Left lung (tissue), 10 donors: ENCODE results near the gene A4GALT. TPM values are rescaled to one million over a fixed set of nuclear protein-coding genes. Genes with fewer than 3 reads are reported as not detected.

Experiments
- ATAC-seq: fragments of 200-7000 bp; cut with Tn5 transposase; one replicate; pipeline ENCODE4 v1.9.1; 2020; ENCODE audit warnings: moderate library complexity
- DNase-seq, 4 donors: peaks; one replicate each; pipeline ENCODE4 v3.0.0-alpha.2; 2013 to 2020
- H3K27ac ChIP-seq, 2 donors: fragments of 200-600 bp; sonication (generic) in 1 of 2; one replicate each; pipeline versions ENCODE4 v1.5.0 to v1.8.0; 2020 to 2021
- H3K27me3 ChIP-seq, 2 donors: fragments of 200-600 bp; sonication (generic) in 1 of 2; one replicate each; pipeline versions ENCODE4 v1.5.0 to v1.8.0; 2020 to 2021
- H3K36me3 ChIP-seq, 2 donors: fragments of 200-600 bp; sonication (generic) in 1 of 2; one replicate each; pipeline versions ENCODE4 v1.5.0 to v1.8.0; 2020 to 2021
- H3K4me1 ChIP-seq, 2 donors: fragments of 200-600 bp; one replicate each; pipeline ENCODE4 v1.8.0; 2021
- H3K4me3 ChIP-seq, 2 donors: fragments of 200-600 bp; sonication (generic) in 1 of 2; one replicate each; pipeline versions ENCODE4 v1.5.0 to v1.8.0; 2020 to 2021; ENCODE audit warnings: mild to moderate bottlenecking in 1 of 2
- H3K9me3 ChIP-seq, 2 donors: fragments of 200-600 bp; sonication (generic) in 1 of 2; one replicate each; pipeline versions ENCODE4 v1.5.0 to v1.8.0; 2020 to 2021
- CTCF ChIP-seq, 2 donors: fragments of 200-600 bp; sonication (generic) in 1 of 2; IDR thresholded peaks; one replicate each; pipeline versions ENCODE4 v1.5.0 to v1.8.0; 2021; ENCODE audit warnings: antibody characterized with exemption in 2 of 2
- intact Hi-C, 2 donors: fragments of 100-400 bp; cut with DNase I; formaldehyde crosslinking; loops; one replicate each; pipeline versions ENCODE4 v1.11.2 to v1.14.2; 2022
- polyA plus RNA-seq, 6 donors: library from polyadenylated mRNA; unstranded; fragments of 120-200 nt; gene quantifications; one replicate each; pipeline ENCODE4 v1.2.1, GENCODE V29; 2013; ENCODE audit not compliant: insufficient read length in 6 of 6
- total RNA-seq, 2 donors: library from RNA; stranded (reverse); fragmentation: NEBNext Ultra II Directional; extraction: Animal tissue kit (Norgen Biotek cat#: 25700); gene quantifications; one replicate each; pipeline ENCODE4 v1.2.1, GENCODE V29; 2021
- donor health status: DM: no; HTN: yes; CAD: no.
- donor health status: DM: no; HTN: no; CAD: no.

The A4GALT gene
- total and polyA plus RNA-seq, 8 donors = 1.9 to 21.3 (median 2.7) TPM

- no peak for DNase-seq
Measured at GRCh38 chr22:42711281-42711731, 9.4 kb downstream of the A4GALT start.

GRCh38 chr22:42708417-42708816 lies 12.3 kb downstream of the A4GALT start:
- intact Hi-C loops = no loop called here
- Histone ChIP-seq H3K4me3 (no peak overlapping the region), H3K36me3 (no peaks in the 10 kb centered on the region), H3K4me1 (peaks cover 0 to 6% of the 10 kb centered on the region in 2 donors), H3K9me3 (peaks cover 0 to 5% of the 10 kb centered on the region in 2 donors), H3K27ac (no peak overlapping the region), H3K27me3 (no peaks in the 10 kb centered on the region)
- DNase-seq (no peak), ATAC-seq (no peak)
- TF ChIP-seq CTCF (IDR thresholded peaks at IDR 0.05) = no peak

More at GRCh38 chr22:42711281-42711731, 9.4 kb downstream of the A4GALT start:
- H3K27me3 ChIP-seq = no peaks in the 10 kb centered on the region
- TF ChIP-seq CTCF (IDR thresholded peaks at IDR 0.05) = no peak
- H3K36me3 ChIP-seq = no peaks in the 10 kb centered on the region
- no peak overlapping the region for H3K27ac ChIP-seq
- ATAC-seq = no peak
- intact Hi-C loops = no loop called here
- peaks cover 0 to 6% of the 10 kb centered on the region in 2 donors for H3K4me1 ChIP-seq
- H3K4me3 ChIP-seq = no peak overlapping the region
- peaks cover 0 to 5% of the 10 kb centered on the region in 2 donors for H3K9me3 ChIP-seq

- TF ChIP-seq CTCF (IDR thresholded peaks at IDR 0.05) = no peak
- H3K27ac ChIP-seq = no peak overlapping the region
- H3K27me3 ChIP-seq = no peaks in the 10 kb centered on the region
- H3K4me3 ChIP-seq = no peak overlapping the region
- no peaks in the 10 kb centered on the region for H3K36me3 ChIP-seq
- peaks cover 0 to 6% of the 10 kb centered on the region in 2 donors for H3K4me1 ChIP-seq
- DNase-seq (no peak), ATAC-seq (no peak)
- intact Hi-C loops = no loop called here
- peaks cover 0 to 5% of the 10 kb centered on the region in 2 donors for H3K9me3 ChIP-seq
Measured at GRCh38 chr22:42707496-42707895, 13.2 kb downstream of the A4GALT start.

GRCh38 chr22:42704896-42705295 lies 15.8 kb downstream of the A4GALT start:
- intact Hi-C loops = no loop called here
- no peaks in the 10 kb centered on the region for H3K36me3 ChIP-seq
- no peaks in the 10 kb centered on the region for H3K27me3 ChIP-seq
- ATAC-seq (no peak), DNase-seq (no peak)
- TF ChIP-seq CTCF (IDR thresholded peaks at IDR 0.05) = no peak
- no peak overlapping the region for H3K4me3 ChIP-seq
- H3K4me1 ChIP-seq = no peaks in the 10 kb centered on the region
- no peak overlapping the region for H3K27ac ChIP-seq
- H3K9me3 ChIP-seq = peaks cover 0 to 5% of the 10 kb centered on the region in 2 donors

- Histone ChIP-seq H3K9me3 (no peaks in the 10 kb centered on the region), H3K4me1 (peaks cover 2 to 8% of the 10 kb centered on the region in 2 donors), H3K4me3 (no peak overlapping the region), H3K36me3 (no peaks in the 10 kb centered on the region), H3K27me3 (no peaks in the 10 kb centered on the region), H3K27ac (no peak overlapping the region)
- no peak for TF ChIP-seq CTCF (IDR thresholded peaks at IDR 0.05)
- DNase-seq (no peak), ATAC-seq (no peak)
- intact Hi-C loops = no loop called here
Measured at GRCh38 chr22:42702675-42703074, 18.0 kb downstream of the A4GALT start.
